GM12891 (cell line): Measurements from ENCODE around the gene CPB2.

Experiments used
- PAX5 ChIP-seq: IDR thresholded peaks from 2 replicates; pipeline ENCODE4 v1.6.1; 2011; ENCODE audit warnings: low read length, moderate library complexity, mild to moderate bottlenecking; ENCODE audit not compliant: insufficient read depth, severe bottlenecking
- POLR2A ChIP-seq: IDR thresholded peaks from 2 replicates; pipeline ENCODE4 v1.6.1; 2011; ENCODE audit warnings: low read depth, low read length, control low read depth
- POLR2AphosphoS5 ChIP-seq: IDR thresholded peaks from 2 replicates; pipeline ENCODE4 v1.6.1; 2011; ENCODE audit warnings: low read depth, low read length, control low read depth
- POU2F2 ChIP-seq: IDR thresholded peaks from 2 replicates; pipeline ENCODE4 v1.6.1; 2011; ENCODE audit warnings: low read depth, mild to moderate bottlenecking, control low read depth, low read length, moderate library complexity
- SPI1 ChIP-seq: IDR thresholded peaks from 2 replicates; pipeline ENCODE4 v1.6.1; 2011; ENCODE audit warnings: low read depth, low read length, control low read depth
- TAF1 ChIP-seq: IDR thresholded peaks from 2 replicates; pipeline ENCODE4 v1.6.1; 2011; ENCODE audit warnings: low read depth, low read length, control low read depth

GRCh38 chr13:46059405-46059804 is 45.4 kb downstream of the CPB2 start:
- no peak for TF ChIP-seq POU2F2
- no peak for TF ChIP-seq TAF1
- no peak for TF ChIP-seq POLR2A
- no peak for TF ChIP-seq POLR2AphosphoS5
- TF ChIP-seq PAX5 = no peak
- no peak for TF ChIP-seq SPI1
